ENCODE data around the gene DCAF12.

DCAF12 gene

GRCh38 chr9:34127035-34127948 is 794 bp upstream of the DCAF12 start:
- H3K4me3 ChIP-seq (ENCODE audit: low read depth, low read length): peak overlapping the region; percentile 96
- H3K36me3 ChIP-seq (ENCODE audit: control insufficient read depth, insufficient read depth, low read length): no peaks in the 10 kb centered on the region
- H2AFZ ChIP-seq: peak overlapping the region; percentile 90
- peak overlapping the region; percentile 95 for H3K4me2 ChIP-seq (ENCODE audit: low read length)
- no peak overlapping the region for H3K9ac ChIP-seq
- H3K79me2 ChIP-seq: peaks cover 24% of the 10 kb centered on the region
- no peaks in the 10 kb centered on the region for H3K9me3 ChIP-seq (ENCODE audit: control insufficient read depth, low read length)
- H3K27me3 ChIP-seq (ENCODE audit: control insufficient read depth, insufficient read depth, low read length): no peaks in the 10 kb centered on the region
- H3K27ac ChIP-seq: peak overlapping the region; percentile 82
- no peak for TF ChIP-seq CTCF (IDR thresholded peaks at IDR 0.05)
- peaks cover 4% of the 10 kb centered on the region for H3K4me1 ChIP-seq

DNA sequence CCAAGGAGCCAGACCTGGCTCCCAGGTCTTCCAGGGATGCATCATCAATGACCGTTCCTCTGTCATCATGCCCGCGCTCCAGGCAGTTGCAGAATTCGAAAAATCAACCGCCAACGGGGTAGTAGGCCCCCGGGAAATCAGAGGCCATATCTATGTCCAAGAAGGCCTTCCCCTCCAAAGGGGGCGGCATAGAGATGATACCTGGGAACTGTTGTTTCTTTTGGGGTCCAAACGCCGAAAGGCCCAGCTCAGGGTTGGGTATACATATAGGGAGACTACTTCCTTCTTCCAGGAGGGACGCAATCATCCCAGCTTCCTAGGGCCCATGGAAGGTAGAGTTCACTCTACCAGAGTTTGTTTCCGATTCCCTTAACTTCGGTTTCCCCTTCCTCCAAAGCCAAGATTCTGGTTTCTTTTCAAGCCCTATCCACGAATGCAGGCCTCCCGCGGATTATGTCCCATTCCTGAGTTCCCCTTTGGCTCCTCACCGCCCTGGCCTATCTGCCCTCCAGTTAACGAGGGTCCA is 754 bp downstream of the DCAF12 start:
- H3K4me1 ChIP-seq: peaks cover 4% of the 10 kb centered on the region
- no peak overlapping the region for H3K9ac ChIP-seq
- H3K4me2 ChIP-seq (ENCODE audit: low read length): peak overlapping the region; percentile 95
- peak overlapping the region; percentile 90 for H2AFZ ChIP-seq
- no peaks in the 10 kb centered on the region for H3K27me3 ChIP-seq (ENCODE audit: control insufficient read depth, insufficient read depth, low read length)
- no peaks in the 10 kb centered on the region for H3K36me3 ChIP-seq (ENCODE audit: control insufficient read depth, insufficient read depth, low read length)
- H3K27ac ChIP-seq: peak overlapping the region; percentile 82
- peaks cover 24% of the 10 kb centered on the region for H3K79me2 ChIP-seq
- H3K4me3 ChIP-seq (ENCODE audit: low read depth, low read length): peak overlapping the region; percentile 96
- TF ChIP-seq CTCF (IDR thresholded peaks at IDR 0.05): no peak
- H3K9me3 ChIP-seq (ENCODE audit: control insufficient read depth, low read length): no peaks in the 10 kb centered on the region

- Histone ChIP-seq H3K27me3 (ENCODE audit: control insufficient read depth, insufficient read depth, low read length) (no peaks in the 10 kb centered on the region), H3K9me3 (ENCODE audit: control insufficient read depth, low read length) (no peaks in the 10 kb centered on the region), H3K36me3 (ENCODE audit: control insufficient read depth, insufficient read depth, low read length) (no peaks in the 10 kb centered on the region), H3K9ac (no peak overlapping the region), H2AFZ (no peak overlapping the region), H3K79me2 (peaks cover 24% of the 10 kb centered on the region), H3K4me1 (peaks cover 4% of the 10 kb centered on the region), H3K27ac (no peak overlapping the region), H3K4me3 (ENCODE audit: low read depth, low read length) (peak overlapping the region; percentile 96), H3K4me2 (ENCODE audit: low read length) (peak overlapping the region; percentile 95)
- TF ChIP-seq CTCF (IDR thresholded peaks at IDR 0.05): no peak
These were observed 1.6 kb downstream of the DCAF12 start for GRCh38 chr9:34124926-34125325.

GRCh38 chr9:34124099-34124498 is 2.4 kb downstream of the DCAF12 start:
- TF ChIP-seq CTCF (IDR thresholded peaks at IDR 0.05): no peak
- Histone ChIP-seq H3K27ac (no peak overlapping the region), H3K79me2 (peaks cover 24% of the 10 kb centered on the region), H3K4me1 (peaks cover 4% of the 10 kb centered on the region), H3K9ac (no peak overlapping the region), H3K4me2 (ENCODE audit: low read length) (no peak overlapping the region), H3K9me3 (ENCODE audit: control insufficient read depth, low read length) (no peaks in the 10 kb centered on the region), H3K4me3 (ENCODE audit: low read depth, low read length) (no peak overlapping the region), H3K36me3 (ENCODE audit: control insufficient read depth, insufficient read depth, low read length) (no peaks in the 10 kb centered on the region), H2AFZ (no peak overlapping the region), H3K27me3 (ENCODE audit: control insufficient read depth, insufficient read depth, low read length) (no peaks in the 10 kb centered on the region)
